GM19239 (cell line): ENCODE results near the gene ADAP1.
"Not testable (repeated sequence)": the region's sequence is repeated elsewhere in the genome, so short reads cannot be mapped to it uniquely, and the experiment has no call there.

Experiments used
- DNase-seq: peaks from one replicate; pipeline ENCODE4 v3.0.0; 2011; ENCODE audit warnings: low spot score; ENCODE audit not compliant: insufficient read length
- FAIRE-seq: peaks from 2 replicates; lab custom pipeline; 2011; peaks lifted over from hg19 to GRCh38; lab: Jason Lieb, UNC

Gene ADAP1

DNA sequence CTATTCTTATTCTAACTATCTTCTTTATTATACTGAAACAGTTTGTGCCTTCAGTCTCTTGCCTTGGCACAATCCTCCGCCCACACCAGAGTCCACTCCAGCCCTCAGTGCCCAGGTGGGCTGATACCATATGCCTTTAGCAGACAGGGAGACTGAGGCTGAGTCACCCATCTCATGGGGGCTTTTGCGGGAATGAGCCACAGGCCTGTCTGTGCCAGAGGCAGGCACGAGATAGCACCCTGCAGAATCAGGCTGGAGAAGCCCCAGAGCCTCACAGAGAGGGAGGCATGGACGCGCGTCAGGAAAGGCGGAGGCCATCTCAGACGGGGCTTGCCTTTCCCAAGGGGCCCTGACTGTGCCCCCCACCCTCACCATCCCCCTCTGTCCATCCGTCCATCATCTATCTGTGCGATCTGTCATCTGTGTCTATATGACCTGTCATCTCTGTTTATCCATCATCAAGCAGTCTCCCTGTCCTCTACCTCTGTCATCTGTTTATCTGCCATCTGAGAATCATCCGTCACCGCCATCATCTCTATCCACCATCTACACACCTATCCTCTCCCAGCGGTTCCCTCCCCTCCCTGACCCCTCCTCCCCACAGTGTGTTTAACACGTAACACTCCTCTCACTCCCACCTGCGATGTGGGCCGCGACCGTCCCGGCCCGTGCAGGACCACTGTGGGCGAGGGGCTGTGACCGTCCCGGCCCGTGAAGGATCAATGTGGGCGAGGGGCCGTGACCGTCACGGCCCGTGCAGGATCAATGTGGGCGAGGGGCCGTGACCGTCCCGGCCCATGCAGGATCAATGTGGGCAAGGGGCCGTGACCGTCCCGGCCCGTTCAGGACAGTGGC is 7.3 kb upstream of the ADAP1 start:
- DNase-seq (no peak), FAIRE-seq (no peak)

DNA sequence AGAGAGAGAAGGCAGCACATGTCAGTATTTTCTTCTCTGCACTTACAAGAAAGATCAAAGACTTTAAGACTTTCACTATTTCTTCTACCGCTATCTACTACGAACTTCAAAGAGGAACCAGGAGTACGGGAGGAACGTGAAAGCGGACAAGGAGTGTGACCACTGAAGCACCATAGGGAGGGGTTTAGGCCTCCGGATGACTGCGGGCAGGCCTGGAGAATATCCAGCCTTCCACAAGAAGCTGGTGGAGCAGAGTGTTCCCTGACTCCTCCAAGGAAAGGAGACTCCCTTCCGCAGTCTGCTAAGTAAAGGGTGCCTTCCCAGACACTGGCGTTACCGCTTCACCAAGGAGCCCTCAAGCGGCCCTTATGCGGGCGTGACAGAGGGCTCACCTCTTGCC is 6.5 kb upstream of the ADAP1 start:
- DNase-seq, FAIRE-seq: not testable (repeated sequence)

DNA sequence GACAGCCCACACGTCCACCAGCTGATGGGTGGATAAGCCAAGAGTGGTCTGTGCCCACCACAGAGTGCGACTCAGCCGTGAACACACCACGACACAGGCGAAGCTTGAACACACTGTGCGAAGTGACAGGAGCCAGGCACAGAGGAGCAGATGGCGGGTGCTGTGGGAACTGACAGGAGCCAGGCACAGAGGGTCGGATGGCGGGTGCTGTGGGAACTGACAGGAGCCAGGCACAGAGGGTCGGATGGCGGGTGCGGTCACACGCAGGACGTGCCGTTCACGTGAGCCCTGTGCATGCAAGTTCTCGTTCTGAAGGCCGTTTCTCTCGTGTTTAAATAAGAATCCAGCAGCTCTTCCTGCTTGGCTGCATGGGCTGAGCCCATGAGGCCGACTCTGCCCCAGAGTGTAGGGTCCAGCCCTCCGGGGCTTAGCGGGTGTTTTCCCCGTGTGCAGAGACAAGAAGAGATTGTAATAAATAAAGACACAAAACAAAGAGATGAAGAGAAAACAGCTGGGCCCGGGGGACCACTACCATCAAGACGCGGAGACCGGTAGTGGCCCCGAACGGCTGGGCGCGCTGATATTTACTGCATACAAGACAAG is 5.9 kb upstream of the ADAP1 start:
- DNase-seq (no peak), FAIRE-seq (no peak)

DNA sequence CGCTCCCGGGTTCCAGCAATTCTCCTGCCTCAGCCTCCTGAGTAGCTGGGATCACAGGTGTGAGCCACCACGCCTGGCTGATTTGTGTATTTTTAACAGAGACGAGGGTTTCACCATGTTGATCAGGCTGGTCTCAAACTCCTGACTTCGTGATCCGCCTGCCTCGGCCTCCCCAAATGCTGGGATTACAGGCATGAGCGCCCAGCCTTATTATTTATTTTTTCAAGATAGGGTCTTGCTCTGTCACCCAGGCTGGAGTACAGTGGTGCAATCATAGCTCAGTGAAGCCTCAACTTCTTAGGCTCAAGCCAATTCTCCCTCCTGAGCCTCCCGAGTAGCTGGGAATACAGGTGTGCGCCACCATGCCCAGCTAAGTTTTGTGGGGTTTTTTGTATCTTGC is 5.3 kb upstream of the ADAP1 start:
- FAIRE-seq, DNase-seq: not testable (repeated sequence)

DNA sequence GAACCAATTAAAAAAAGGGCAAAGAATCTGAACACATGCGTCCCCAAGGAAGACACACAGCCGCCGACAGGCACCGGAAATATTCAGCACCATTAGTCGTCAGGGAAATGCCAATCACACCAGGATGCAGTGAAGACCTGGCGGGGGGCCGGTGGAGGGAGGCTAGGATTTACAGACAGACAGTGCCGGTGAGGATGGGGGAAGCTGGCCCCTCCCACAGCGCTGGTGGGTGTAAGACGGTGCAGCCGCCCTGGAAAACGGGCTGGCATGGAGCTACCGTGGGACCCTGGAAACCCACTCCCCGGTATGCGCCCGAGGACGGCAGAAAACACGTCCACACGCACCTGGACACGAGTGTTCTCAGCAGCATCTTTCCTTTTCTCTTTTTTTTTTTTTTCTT is 4.8 kb upstream of the ADAP1 start:
- DNase-seq (no peak), FAIRE-seq (no peak)

DNA sequence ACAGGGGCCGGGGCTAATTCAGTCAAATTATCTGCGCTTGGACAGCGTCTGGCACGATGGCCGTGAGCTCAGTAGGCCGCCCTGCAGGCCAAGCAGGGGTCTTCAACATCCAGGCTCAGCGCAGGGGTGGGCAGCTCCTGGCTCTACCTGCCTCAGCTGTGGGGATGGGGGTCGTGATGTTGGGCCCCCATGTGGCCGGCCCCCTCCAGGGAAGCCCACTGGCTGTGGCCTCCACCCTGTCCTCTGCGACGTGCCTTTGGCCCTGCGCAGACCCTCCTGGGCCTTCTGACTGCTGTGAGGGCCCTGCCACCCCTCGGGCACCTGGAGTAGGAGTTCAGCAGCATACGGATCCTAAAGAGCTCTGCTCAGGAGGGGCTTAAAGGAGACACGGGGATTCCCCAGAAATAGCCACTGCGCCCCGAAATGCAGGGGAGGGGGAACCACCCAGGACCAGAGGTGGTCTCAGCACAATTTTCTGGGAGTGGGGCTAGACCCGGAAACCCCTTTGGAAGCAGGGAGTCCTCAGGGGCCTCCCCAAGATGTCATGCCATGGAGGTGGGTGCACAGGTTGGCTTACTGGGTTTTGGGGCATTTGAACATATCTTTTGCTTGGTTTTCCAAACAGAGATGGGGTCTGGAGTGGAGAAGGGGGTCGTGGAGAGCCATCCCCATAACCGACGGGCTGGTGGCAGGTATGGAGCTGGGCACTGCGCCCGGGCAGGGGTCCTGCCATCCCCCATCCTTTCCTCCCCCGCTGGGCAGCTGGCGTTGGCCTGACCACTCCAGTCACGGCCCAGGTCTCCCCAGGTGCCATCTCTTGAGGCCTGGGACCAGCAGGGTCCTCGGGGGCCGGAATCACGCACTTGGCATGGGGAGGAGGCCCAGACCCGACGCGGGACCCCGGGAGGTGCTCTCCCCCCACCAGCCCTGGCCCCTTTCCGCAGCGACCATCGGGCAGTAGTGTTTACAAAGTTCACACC is 4.0 kb upstream of the ADAP1 start:
- FAIRE-seq, result no peak
- DNase-seq, result no peak

DNA sequence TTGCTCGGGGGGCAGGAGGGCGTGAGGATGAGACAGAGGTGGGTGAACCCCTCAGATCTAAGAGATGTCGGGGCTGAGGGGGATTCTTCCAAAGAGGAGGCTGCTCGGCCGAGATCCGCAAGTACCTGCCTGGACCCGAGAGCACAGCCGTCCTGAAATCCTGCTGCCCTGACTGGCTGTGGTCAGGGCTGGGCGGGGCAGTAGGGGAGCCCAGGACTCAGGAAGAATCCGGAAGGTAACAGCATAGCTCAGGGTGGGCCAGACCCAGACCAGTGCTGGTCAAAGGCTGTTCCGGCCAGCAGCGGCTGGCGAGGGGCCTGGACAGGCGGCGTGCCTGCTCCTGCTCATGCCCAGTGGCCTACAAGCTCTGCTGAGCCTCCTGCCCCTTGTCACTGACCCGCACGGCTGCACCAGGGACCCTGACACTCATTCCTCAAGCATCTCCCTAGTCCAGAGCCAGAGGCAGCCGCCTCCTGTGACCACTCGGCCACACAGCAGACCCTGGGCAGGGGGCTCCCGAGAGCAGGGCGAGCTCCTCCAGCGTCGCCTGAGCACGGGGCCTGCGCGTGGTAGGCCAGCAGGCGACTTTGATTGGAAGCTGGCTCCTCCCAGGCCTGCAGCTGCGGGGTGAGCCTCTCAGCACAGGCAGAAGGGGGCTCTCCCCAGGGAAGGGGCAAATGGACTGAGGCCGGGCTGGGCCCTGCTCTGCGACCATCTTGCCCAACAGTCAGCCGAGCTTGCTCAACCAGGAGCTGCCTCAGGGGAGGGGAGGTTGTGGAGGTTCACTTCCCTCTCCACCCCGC is 3.1 kb upstream of the ADAP1 start:
- FAIRE-seq, result no peak
- no peak for DNase-seq

DNA sequence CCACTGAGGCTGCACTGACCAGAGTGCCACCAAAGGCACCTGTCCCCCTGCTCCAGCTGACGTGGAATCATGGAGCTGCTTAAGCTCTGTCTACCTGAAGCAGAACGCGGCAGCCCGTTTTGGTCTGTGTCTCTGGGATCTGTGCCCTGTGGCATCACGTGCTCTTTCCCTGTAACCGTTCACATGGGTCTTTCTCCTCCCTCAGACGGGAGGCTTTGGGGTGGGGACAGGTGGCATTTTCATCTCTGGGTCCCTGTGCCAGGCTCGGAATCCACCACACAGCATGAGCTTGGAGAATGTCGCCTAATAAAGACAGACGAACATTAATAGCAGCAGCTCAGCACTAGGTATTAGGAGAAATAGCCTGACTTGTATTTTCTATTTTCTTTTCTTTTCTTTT is 1.6 kb upstream of the ADAP1 start:
- DNase-seq (no peak), FAIRE-seq (no peak)

- FAIRE-seq (no peak), DNase-seq (no peak)
These were observed 743 bp downstream of the ADAP1 start for GRCh38 chr7:953547-954327.

DNA sequence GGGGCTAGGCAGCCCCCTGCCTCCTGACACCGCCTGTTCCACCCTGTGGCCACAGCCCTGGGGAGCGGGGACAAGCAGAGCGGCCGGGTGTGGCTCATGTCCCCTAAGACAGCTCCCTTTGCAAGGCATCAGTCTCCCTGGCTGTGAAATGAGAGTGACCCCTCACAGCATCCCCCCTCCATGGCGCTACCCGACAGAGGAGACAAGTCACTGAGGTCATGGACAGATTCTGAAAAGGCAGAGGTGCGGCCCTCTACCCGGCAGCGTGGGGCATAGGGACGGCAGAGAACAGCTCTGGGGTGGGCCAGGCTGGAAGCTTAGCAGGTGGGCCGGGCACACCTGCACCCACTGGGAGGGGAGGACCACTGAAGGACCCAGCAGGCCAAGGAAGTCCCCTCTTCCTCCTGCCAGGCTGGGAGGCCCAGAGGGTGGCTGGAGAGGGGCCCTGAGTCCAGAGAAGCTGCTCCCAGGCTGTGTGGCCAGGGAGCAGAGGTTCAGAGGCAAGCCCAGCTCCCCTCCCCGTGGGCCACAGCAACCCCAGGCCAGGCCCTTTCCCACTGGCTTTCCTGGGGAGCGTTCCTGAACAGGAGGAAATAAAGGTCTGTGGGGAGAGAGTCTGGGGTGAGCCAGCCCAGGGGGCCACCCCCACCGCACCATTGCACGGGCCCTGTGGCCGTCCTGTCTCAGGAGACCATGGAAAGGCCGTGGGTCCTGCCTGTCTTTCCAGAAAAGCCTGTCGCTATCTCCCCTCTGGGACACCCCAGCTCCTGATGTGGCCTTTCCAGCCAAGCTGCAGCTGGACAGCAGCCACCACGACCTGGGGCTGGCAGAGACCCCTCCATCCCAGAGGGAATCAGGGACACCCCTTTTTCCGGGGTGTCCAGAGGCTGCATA is 1.7 kb downstream of the ADAP1 start:
- FAIRE-seq (no peak), DNase-seq (no peak)

- no peak for FAIRE-seq
These were observed 2.5 kb downstream of the ADAP1 start for GRCh38 chr7:951881-952547.

DNA sequence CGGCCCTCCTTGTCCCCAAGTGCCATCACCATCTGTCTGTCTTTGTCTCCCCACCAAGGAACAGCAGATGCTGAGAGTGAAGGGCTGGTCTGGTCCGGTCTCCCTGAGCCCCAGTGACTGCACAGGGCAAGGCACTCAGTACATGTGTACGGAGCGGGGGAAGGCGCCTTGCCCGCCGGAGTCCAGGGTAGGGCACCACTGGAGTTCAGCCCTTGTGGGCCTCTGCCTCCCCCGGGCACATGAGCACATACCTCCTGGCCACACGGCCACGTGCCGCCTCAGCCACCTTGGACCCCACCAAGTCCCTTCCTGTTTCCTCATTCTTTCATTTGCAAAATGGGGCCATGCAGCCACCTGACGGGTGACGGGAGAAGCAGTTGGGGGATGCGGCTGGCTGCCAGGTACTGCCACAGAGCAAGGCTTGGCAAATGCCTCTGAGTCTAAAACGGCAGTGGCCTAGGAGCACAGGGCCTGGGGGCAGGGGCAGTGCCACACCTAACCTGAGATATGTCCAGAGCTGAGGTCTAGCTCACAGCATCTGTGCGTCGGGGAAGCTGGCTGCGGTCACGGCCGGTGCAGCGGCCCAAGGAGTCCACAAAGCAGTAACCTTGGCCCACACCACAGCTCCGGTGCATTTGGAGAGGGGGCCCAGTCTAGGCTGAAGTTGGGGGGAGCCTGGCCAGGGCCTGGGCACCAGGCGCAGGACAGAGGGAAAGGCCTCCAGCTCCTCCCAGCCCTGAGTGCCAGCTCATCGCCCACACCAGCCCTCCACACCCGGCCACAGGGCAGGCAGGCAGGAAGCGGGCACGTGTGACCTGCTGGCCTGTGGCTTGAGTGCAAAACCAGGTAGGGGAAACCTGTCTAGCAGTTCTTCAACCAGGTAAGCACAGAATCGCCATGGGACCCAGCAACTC is 5.2 kb downstream of the ADAP1 start:
- no peak for DNase-seq

More at GRCh38 chr7:951881-952547, 2.5 kb downstream of the ADAP1 start:
- DNase-seq, result no peak

DNA sequence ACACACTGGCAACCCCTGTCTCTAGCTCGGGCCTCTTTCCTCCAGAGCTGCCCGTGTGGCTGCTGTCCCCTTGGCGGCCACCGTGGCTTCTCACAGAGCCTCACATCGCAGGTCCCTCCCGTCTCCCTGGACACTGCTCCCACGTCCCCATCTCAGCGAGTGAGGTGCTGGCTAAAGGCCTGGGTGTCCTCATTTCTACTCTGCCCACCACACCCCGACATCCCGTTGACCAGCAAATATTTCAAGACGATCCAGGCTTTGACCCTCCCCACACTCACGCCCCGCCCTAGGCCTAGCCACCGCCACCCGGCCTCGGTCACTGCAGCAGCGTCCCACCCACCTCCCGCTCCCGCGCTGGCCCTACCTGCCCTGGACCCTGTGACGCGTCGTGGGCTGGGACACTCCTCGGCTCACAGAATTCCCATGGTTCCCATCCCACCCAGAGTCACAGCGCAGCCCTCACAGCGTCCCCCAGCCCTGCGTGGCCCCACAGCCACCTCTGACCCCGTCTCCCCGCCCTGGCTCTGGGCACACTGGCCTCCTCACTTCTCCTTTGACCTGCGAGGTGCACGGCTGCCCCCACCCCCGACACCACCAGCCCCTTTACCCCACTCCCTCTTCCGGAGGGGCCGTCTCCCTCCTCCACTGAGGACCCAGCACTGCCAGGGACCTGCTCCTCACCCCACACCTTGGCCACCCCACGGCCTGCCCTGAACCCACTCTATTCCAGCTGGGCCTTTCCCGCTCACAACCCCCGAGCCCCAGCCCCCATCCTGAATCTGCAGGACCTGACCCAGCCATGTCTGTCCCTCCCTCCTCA is 6.9 kb downstream of the ADAP1 start:
- DNase-seq (no peak), FAIRE-seq (no peak)

More for the DNA sequence above, 5.2 kb downstream of the ADAP1 start:
- peak; percentile 79 for FAIRE-seq

DNA sequence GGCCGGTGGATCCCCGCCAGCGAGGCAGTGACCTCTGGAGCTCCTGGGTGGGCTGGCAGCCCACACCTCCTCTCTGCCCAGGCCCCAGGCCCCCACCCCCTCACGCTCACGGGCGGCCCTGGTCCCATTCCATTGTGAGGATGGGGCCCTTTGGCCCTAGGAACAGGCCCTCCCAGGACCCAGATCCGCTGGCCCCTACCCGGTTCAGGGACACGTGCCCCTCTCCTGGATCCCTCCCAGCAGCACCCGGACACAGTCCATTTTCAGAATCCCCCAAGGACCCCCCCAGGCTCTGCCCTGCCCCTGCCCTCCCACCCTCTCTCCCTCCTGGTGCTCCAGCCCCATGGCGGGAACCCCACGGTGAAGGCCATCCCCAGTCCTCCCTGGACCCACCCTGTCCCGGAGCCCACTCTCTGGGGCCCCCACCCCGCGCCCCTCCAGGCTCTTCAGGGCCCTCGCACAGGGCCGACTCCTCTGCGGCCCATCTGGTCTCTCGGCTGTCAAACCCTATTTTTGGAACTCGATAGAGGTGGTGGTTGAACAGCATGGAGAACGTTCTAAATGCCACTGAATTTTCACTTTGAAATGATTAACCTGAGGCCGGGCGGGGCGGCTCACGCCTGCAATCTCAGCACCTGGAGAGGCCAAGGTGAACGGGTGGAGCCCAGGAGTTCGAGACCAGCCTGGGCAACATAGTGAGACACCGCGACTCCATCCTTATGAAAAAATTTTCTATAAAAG is 8.1 kb downstream of the ADAP1 start:
- FAIRE-seq (no peak), DNase-seq (no peak)
